A673 (cell line): ENCODE results near the gene IQGAP2.

Experiments used
- EZH2 ChIP-seq: fragments of 200-600 bp; sonication (generic); IDR thresholded peaks from 2 replicates; pipeline ENCODE4 v1.6.1; 2017; ENCODE audit warnings: borderline replicate concordance, low read depth, mild to moderate bottlenecking, mixed read lengths, antibody characterized with exemption, low read length; ENCODE audit not compliant: poor library complexity, severe bottlenecking
- TF ChIP-seq, protein P1 (sequence below): fragments of 300-800, 200-600 bp; sonication (generic); conservative IDR thresholded peaks from 2 replicates; pipeline ENCODE4 v1.5.1; 2017; ENCODE audit warnings: low read depth, mild to moderate bottlenecking, antibody characterized with exemption, low read length, moderate library complexity, mixed read lengths

DNA sequence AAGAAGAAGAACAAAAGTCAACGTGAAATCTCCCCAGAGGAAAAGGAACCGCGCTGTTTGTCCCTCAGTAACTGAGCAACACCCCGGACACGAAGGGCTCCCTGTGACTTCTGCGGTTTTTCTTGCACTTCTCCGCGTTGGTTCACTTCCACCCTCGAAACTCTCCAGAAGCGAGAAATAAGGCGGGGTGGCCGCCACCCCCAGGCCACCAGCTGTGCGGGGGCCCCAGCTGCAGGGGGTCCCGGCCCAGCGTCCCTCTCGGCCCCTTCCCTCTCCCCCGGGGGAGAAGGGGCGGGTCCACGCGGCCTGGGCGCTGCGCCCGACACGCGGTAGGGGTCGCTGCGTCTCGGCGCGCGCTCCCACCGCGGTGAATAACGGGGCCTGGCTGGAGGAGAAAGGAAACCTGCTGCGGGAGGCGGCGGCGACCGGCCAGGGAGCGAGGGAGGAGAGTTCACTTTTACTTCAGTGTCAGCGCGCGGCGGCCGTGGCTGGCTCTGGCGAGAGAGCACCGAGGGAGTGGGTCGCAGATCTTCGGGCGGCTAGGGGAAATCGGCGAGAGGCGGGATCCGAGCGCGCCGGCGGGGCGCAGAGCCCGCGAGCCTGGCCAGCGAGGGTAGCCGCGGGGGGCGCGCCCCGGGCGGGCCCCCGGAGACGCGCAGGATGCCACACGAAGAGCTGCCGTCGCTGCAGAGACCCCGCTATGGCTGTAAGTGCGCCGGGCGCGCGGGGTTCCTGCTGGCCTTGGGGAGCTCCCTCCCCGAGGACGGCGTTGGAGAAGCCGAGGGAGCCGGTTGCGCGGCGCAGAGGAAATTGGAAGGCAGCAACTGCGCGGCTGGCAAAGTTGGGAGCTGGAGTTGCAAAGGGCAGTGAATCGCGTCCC, at the start of gene IQGAP2:
- TF ChIP-seq, protein P1, sequence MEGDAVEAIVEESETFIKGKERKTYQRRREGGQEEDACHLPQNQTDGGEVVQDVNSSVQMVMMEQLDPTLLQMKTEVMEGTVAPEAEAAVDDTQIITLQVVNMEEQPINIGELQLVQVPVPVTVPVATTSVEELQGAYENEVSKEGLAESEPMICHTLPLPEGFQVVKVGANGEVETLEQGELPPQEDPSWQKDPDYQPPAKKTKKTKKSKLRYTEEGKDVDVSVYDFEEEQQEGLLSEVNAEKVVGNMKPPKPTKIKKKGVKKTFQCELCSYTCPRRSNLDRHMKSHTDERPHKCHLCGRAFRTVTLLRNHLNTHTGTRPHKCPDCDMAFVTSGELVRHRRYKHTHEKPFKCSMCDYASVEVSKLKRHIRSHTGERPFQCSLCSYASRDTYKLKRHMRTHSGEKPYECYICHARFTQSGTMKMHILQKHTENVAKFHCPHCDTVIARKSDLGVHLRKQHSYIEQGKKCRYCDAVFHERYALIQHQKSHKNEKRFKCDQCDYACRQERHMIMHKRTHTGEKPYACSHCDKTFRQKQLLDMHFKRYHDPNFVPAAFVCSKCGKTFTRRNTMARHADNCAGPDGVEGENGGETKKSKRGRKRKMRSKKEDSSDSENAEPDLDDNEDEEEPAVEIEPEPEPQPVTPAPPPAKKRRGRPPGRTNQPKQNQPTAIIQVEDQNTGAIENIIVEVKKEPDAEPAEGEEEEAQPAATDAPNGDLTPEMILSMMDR, result peak; percentile 85
- no peak for TF ChIP-seq EZH2
